Activated T-cell treated with anti-CD3 and anti-CD28 coated beads for 1 hour (primary cell): ENCODE data around the gene PTPRN2.
"Not testable (repeated sequence)": the region's sequence is repeated elsewhere in the genome, so short reads cannot be mapped to it uniquely, and the experiment has no call there.

Experiments
- DNase-seq: peaks from one replicate; pipeline ENCODE4 v3.0.0-alpha.2; 2020; ENCODE audit warnings: low read depth

Gene PTPRN2

GRCh38 chr7:157709531-157710251 lies 877.9 kb downstream of the PTPRN2 start:
- no peak for DNase-seq

GRCh38 chr7:157708919-157709295 lies 878.7 kb downstream of the PTPRN2 start:
- no peak for DNase-seq

DNA sequence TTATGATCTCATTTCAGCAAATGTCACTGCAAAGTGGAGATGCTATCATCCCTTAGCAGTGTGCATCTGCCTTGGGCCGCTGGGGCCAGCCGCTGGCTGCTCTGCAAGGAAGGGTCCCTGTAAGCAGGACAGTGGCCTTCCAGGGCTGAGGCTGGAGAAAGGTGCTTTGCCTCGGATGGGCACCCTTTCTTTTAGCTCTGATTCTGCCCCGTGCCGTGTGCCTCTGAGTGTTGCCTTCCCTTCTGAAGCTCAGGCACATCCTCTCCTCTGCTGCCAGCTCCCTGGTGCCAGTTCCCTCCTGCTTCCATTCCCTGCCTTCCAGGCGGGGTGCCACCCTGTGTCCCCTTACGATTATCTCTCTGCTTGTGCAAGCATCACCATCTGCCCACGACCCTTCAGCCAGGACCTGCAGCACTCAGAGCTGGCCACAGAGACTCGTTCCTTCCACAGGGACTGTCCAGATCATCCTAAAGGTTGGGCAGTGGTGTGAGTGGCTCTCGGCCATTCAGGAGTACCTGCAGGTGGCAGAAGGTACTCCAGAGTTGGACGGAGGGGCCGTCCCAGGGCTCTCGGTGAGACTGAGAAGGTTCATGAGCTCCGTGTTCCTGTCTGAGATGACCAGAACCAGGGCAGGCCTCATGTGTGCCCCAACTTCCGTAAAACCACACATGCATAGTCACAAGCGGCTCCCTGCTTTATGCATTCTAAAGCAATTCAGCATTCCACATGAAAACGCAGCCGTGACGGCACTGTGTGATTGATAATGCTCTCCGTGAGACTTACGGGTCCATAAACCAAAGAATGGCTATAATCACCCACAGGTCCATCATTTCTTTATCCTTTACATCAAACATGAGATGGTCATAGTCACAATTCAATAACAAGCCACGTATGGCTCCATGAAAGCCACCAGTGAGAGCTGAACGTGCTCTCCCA lies 879.4 kb downstream of the PTPRN2 start:
- no peak for DNase-seq

- no peak for DNase-seq
These were observed 883.3 kb downstream of the PTPRN2 start for GRCh38 chr7:157704365-157704764.

DNA sequence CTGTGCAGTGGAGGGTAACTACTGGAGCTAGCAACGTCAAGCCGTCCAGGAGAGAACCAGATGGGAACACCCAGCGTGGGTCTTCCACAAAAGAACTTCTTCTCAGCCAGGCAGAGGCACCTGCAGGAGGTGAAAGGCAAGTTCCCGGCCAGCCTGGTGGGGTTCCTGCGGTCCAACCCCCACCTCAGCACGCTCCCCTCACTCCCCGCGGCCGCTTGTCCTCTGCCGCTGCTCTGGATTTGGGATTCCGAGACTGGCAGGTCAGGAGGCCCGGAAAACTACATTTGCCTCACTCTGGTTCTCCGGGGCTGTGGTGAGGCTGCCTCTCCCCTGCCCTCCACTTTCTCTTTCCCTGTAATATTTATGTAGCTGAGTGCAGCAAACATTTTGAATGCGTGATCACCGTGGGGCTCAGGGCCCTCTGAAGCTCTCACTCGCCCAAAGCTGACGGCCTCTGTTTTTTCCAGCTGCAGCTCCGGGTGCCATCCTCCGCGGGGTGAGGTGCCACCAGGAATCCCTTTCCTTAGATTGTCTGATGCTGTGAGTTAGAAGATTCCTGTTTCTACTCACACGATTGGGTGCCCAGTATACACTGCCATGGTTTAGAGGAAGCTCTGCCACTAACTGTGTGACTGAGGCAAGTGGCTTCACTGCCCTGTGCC lies 884.0 kb downstream of the PTPRN2 start:
- no peak for DNase-seq

- DNase-seq: no peak
These were observed 884.5 kb downstream of the PTPRN2 start for GRCh38 chr7:157703131-157703530.

- no peak for DNase-seq
These were observed 885.2 kb downstream of the PTPRN2 start for GRCh38 chr7:157702311-157703023.

DNA sequence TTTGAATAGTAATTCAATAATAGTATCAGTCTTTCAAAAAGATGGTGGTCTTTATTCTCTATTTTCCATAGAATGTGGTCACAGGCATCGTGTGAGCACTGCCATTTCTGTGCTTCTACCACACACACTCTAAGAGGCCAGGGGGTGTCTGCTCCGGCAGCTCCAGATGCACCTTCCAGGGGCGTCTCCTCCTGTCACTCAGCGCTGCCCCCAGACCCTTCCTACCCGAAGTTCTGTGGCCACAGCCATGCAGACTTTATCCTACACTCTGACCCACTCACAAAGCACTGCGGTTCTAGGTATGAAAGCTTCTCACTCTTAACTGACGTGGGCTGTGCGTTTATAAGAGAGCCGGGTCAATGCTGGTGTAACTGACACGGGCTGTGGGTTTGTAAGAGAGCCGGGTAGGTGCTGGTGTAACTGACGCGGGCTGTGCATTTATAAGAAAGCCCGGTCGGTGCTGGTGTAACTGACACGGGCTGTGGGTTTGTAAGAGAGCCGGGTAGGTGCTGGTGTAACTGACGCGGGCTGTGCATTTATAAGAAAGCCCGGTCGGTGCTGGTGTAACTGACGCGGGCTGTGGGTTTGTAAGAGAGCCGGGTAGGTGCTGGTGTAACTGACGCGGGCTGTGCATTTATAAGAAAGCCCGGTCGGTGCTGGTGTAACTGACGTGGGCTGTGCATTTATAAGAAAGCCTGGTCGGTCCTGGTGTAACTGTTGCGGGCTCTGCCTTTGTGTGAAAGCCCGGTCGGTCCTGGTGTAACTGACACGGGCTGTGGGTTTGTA lies 886.0 kb downstream of the PTPRN2 start:
- not testable (repeated sequence) for DNase-seq

DNA sequence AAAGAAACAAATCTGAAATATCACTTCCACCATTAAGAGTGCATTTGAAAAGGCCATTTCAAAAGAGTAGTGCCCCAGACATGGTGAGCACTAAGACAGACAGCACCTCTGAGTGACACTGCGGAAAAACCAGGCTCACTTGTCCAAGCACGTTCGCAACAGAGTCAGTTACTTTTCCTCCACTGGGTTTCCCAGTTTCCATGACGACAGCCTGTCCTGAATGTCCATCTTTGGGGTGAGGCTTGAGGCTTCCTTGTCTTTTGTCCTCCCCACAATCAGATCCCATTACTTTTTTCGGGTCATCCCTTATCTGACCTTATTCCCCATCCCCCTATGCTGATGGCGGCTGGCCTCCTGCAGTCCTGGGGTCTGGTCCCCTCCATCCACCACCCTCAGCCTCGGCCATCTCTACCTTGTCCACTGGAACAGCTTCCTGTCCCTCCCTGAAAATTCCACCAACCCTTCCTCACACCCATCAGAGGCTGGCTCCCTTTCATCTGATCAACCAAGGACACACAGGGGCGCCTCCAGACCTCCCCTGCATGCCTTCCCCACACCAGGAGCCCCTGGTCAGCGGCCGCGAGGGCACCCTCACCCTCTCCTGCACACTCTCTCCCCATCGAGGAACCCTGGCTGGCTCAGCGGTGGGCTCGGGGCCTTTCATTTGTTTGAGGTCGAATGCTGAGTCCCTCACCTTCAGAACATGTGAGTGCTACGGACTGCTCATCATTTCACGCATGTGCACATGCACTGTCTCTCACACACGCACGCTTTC lies 887.2 kb downstream of the PTPRN2 start:
- no peak for DNase-seq

- DNase-seq: no peak
These were observed 888.1 kb downstream of the PTPRN2 start for GRCh38 chr7:157699357-157700013.

GRCh38 chr7:157697287-157697686 lies 890.3 kb downstream of the PTPRN2 start:
- DNase-seq: not testable (repeated sequence)

DNA sequence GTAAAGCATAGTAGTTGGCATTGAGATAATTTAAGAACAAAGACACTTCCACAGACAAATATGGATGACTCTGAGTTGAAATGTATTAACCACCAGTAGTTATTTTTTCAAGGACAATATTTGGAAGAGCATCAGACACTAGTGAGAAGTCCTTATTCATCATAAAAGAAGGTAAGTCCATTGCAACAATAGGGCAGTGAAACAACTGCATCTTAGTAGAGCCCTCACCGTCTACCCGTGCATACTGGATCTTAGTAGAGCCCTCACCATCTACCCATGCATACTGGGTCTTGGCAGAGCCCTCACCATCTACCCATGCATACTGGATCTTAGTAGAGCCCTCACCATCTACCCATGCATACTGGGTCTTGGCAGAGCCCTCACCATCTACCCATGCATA lies 892.0 kb downstream of the PTPRN2 start:
- not testable (repeated sequence) for DNase-seq

DNA sequence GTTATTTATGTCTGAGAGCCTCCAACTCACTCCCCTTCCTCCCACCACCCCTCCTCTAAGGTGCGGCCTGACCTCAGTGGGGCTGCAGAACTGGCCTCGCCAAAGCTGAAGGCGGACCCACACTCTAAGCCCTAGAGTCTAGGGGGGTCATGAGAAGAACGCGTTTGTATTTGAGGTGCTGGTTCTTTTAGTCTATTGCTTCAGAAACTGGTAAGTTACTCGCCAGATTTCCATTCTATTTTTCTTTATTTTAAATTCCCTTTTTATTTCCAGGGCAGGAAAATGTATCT lies 893.3 kb downstream of the PTPRN2 start:
- DNase-seq: no peak

- DNase-seq: no peak
These were observed 893.9 kb downstream of the PTPRN2 start for GRCh38 chr7:157693521-157694375.

DNA sequence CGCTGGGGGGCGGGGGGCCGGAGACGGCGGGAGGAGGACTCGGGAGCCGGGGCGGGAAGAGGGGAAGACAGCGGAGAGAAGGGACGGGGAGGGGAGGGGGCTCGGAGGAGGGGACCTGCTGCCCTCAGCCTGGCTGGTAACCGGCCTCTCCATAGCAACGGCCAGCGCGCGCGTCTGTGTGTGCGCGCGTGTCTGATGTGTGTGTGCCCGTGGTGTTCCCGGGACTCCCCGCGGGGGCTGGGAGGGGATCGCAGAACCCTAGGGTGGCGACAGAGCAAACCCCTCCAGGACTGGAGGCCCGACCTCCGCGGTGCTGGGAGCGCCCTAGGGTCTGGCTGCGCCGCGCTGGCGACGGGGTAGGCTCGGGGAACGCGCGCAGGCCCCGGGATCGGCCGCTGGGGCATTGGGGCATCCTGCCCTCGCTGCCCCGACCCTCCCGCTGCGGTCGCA lies 894.5 kb downstream of the PTPRN2 start:
- no peak for DNase-seq

DNA sequence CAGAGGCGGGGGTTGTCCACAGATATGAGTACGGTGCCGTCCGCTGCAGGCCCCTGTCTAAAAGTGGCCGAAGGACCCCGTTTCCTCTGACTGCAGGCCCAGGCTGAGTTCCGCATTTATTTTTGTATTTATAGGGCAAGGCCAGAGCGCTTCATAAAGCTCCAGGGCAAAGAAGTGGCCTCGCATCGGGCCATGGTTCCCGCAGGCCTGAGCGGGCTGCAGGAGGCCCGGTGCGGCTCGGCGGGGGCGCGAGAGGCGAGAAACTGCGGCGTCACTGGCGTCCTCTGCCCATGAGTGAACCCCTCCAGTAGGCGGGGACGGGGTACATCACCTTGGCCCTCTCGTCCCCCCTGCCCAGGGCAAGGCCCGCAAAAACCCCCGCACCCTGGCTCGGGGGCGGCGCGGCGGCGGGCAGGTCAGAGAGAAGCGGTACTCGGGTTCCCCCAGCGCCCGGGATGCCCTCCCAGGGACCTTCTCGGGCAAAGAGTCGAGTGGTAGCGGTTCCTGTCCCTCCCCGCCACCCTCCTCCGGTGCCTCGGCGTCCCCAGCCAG lies 895.1 kb downstream of the PTPRN2 start:
- DNase-seq: no peak

- DNase-seq: no peak
These were observed 895.8 kb downstream of the PTPRN2 start for GRCh38 chr7:157691586-157692459.
